Kidney epithelial cell (primary cell): ENCODE data around the gene ANKRD13D. TPM values are rescaled to one million over a fixed set of nuclear protein-coding genes. Genes with fewer than 3 reads are reported as not detected.

Experiments used
- DNase-seq: peaks from one replicate; pipeline ENCODE4 v3.0.0-alpha.2; 2010; ENCODE audit warnings: low read depth
- H3K27me3 ChIP-seq: 2 replicates; pipeline ENCODE4 v1.6.0; 2011; ENCODE audit warnings: low read length; ENCODE audit not compliant: control insufficient read depth, insufficient read depth
- H3K36me3 ChIP-seq: 2 replicates; pipeline ENCODE4 v1.5.1; 2011; ENCODE audit warnings: low read length; ENCODE audit not compliant: control insufficient read depth, insufficient read depth
- H3K4me3 ChIP-seq: 2 replicates; pipeline ENCODE4 v1.5.1; 2011; ENCODE audit warnings: low read depth, mild to moderate bottlenecking, control low read depth, low read length
- total RNA-seq: library from RNA; depleted of rRNA; stranded (reverse); fragments of >200 nt; gene quantifications from 2 replicates; pipeline ENCODE4 v1.2.3, GENCODE V29; 2015
- TF ChIP-seq, protein P1 (sequence below): IDR thresholded peaks from 2 replicates; pipeline ENCODE4 v1.5.1; 2011; ENCODE audit warnings: mild to moderate bottlenecking, moderate library complexity, low read length, control low read depth, inconsistent platforms; ENCODE audit not compliant: insufficient read depth, poor library complexity, severe bottlenecking

The ANKRD13D gene
- total RNA-seq, 1 donor from 2014 or later, result 48.5 TPM

GRCh38 chr11:67271205-67271540, 17.9 kb upstream of the ANKRD13D start:
- DNase-seq, result no peak
- TF ChIP-seq, protein P1, sequence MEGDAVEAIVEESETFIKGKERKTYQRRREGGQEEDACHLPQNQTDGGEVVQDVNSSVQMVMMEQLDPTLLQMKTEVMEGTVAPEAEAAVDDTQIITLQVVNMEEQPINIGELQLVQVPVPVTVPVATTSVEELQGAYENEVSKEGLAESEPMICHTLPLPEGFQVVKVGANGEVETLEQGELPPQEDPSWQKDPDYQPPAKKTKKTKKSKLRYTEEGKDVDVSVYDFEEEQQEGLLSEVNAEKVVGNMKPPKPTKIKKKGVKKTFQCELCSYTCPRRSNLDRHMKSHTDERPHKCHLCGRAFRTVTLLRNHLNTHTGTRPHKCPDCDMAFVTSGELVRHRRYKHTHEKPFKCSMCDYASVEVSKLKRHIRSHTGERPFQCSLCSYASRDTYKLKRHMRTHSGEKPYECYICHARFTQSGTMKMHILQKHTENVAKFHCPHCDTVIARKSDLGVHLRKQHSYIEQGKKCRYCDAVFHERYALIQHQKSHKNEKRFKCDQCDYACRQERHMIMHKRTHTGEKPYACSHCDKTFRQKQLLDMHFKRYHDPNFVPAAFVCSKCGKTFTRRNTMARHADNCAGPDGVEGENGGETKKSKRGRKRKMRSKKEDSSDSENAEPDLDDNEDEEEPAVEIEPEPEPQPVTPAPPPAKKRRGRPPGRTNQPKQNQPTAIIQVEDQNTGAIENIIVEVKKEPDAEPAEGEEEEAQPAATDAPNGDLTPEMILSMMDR, result no peak
- H3K27me3 ChIP-seq, result no peaks in the 10 kb centered on the region
- peaks cover 2% of the 10 kb centered on the region for H3K36me3 ChIP-seq
- H3K4me3 ChIP-seq, result no peak overlapping the region

- no peaks in the 10 kb centered on the region for H3K27me3 ChIP-seq
- H3K36me3 ChIP-seq, result peaks cover 2% of the 10 kb centered on the region
- TF ChIP-seq, protein P1, result no peak
- H3K4me3 ChIP-seq, result no peak overlapping the region
- DNase-seq, result no peak
Observed at GRCh38 chr11:67271541-67272284, 17.4 kb upstream of the ANKRD13D start.

GRCh38 chr11:67272327-67273259, 16.5 kb upstream of the ANKRD13D start:
- TF ChIP-seq, protein P1, result no peak
- DNase-seq, result no peak
- peaks cover 2% of the 10 kb centered on the region for H3K36me3 ChIP-seq
- H3K4me3 ChIP-seq, result no peak overlapping the region
- H3K27me3 ChIP-seq, result no peaks in the 10 kb centered on the region

DNA sequence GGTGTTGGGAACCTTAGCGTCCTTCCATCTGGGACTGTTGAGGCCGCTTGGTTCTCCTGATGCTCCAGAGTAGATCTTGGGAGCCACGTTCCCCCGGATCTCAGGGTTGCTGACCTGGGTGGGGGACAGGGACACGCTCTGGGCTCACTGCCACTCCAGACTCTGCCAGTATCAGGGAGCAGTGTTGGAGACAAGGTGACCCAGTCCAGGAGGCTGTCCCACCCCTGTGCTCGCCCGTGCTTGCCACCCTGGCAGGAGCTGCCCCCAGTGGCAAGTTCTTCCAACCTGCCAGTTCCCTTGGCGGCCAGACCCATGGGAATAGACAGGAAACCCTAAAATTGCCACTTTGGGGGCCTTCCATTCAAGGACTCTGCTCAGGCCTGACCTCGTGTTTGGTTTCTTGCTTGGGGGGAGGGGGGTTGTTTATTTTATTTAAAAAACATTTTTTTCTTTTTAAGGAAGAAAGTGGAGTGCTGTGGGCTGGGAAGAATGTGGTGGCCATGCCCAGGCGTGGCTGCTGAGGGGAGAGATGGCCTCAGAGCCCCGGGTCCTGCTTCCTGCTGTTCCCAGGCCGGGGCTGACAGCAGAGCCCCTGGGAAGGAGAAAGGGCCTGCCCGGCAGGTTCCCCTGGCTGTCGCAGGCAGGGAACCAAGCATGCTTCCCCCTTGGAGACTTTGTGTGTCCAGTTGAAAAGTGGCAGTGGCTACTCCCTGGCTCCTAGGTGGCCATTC, 15.7 kb upstream of the ANKRD13D start:
- Histone ChIP-seq H3K4me3 (no peak overlapping the region), H3K27me3 (no peaks in the 10 kb centered on the region), H3K36me3 (peaks cover 3% of the 10 kb centered on the region)
- no peak for DNase-seq
- TF ChIP-seq, protein P1, result no peak

GRCh38 chr11:67274768-67275605, 14.1 kb upstream of the ANKRD13D start:
- DNase-seq, result no peak
- H3K36me3 ChIP-seq, result peaks cover 3% of the 10 kb centered on the region
- TF ChIP-seq, protein P1, result no peak
- H3K27me3 ChIP-seq, result no peaks in the 10 kb centered on the region
- no peak overlapping the region for H3K4me3 ChIP-seq
